Loucy (cell line): ENCODE results near the gene KRTAP10-1.

Experiments
- H2AFZ ChIP-seq: fragments of 200-600 bp; sonication (generic); 2 replicates; pipeline ENCODE4 v1.6.0; 2016; ENCODE audit warnings: antibody characterized with exemption, mild to moderate bottlenecking, low read length, moderate library complexity
- H3F3A ChIP-seq: fragments of 200-600 bp; 2 replicates; pipeline ENCODE4 v1.6.0; 2016; ENCODE audit warnings: antibody characterized with exemption, low read depth, mild to moderate bottlenecking
- H3K27me3 ChIP-seq: fragments of 200-600 bp; sonication (generic); 2 replicates; pipeline ENCODE4 v1.6.1; 2014; ENCODE audit warnings: low read length, mild to moderate bottlenecking; ENCODE audit not compliant: insufficient read depth, poor library complexity, severe bottlenecking
- H3K36me3 ChIP-seq: fragments of 200-600 bp; sonication (generic); 2 replicates; pipeline ENCODE4 v1.6.1; 2016; ENCODE audit warnings: low read length; ENCODE audit not compliant: insufficient read depth
- H3K4me1 ChIP-seq: fragments of 200-600 bp; sonication (generic); 2 replicates; pipeline ENCODE4 v1.5.1; 2014; ENCODE audit warnings: low read length, mild to moderate bottlenecking; ENCODE audit not compliant: insufficient read depth, poor library complexity, severe bottlenecking
- H3K4me2 ChIP-seq: fragments of 200-600 bp; sonication (generic); 2 replicates; pipeline ENCODE4 v1.6.0; 2014; ENCODE audit warnings: antibody characterized with exemption, low read length, low read depth, mild to moderate bottlenecking; ENCODE audit not compliant: poor library complexity, severe bottlenecking
- H3K4me3 ChIP-seq: fragments of 200-600 bp; sonication (generic); 2 replicates; pipeline ENCODE4 v1.5.1; 2014; ENCODE audit warnings: low read length, mild to moderate bottlenecking, mixed read lengths; ENCODE audit not compliant: poor library complexity, severe bottlenecking
- H3K79me2 ChIP-seq: fragments of 200-600 bp; sonication (generic); 2 replicates; pipeline ENCODE4 v1.6.1; 2014; ENCODE audit warnings: low read length; ENCODE audit not compliant: insufficient read depth
- H3K9ac ChIP-seq: fragments of 200-600 bp; sonication (generic); 2 replicates; pipeline ENCODE4 v1.6.0; 2014; ENCODE audit warnings: mild to moderate bottlenecking, low read depth, low read length, moderate library complexity; ENCODE audit not compliant: poor library complexity, severe bottlenecking
- H3K9me2 ChIP-seq: fragments of 200-600 bp; sonication (generic); replicated peaks from 2 replicates; pipeline ENCODE4 v1.6.1; 2016; ENCODE audit warnings: low read depth, low read length, mixed read lengths
- H3K9me3 ChIP-seq: fragments of 200-600 bp; sonication (generic); 2 replicates; pipeline ENCODE4 v1.6.1; 2014; ENCODE audit warnings: mild to moderate bottlenecking, antibody characterized with exemption, low read length, low read depth; ENCODE audit not compliant: insufficient read depth
- H4K20me1 ChIP-seq: fragments of 200-600 bp; sonication (generic); 2 replicates; pipeline ENCODE4 v1.6.0; 2014; ENCODE audit warnings: antibody characterized with exemption, low read length, mild to moderate bottlenecking; ENCODE audit not compliant: insufficient read depth, poor library complexity, severe bottlenecking
- EZH2phosphoT487 ChIP-seq: fragments of 200-600 bp; IDR thresholded peaks from 2 replicates; pipeline ENCODE4 v1.6.1; 2018; ENCODE audit warnings: antibody characterized with exemption, mild to moderate bottlenecking, moderate library complexity, borderline replicate concordance
- TF ChIP-seq, protein P1 (sequence below): fragments of 200-600 bp; sonication (generic); conservative IDR thresholded peaks from 2 replicates; pipeline ENCODE4 v1.5.1; 2014; ENCODE audit warnings: mild to moderate bottlenecking, antibody characterized with exemption, low read length

The KRTAP10-1 gene

DNA sequence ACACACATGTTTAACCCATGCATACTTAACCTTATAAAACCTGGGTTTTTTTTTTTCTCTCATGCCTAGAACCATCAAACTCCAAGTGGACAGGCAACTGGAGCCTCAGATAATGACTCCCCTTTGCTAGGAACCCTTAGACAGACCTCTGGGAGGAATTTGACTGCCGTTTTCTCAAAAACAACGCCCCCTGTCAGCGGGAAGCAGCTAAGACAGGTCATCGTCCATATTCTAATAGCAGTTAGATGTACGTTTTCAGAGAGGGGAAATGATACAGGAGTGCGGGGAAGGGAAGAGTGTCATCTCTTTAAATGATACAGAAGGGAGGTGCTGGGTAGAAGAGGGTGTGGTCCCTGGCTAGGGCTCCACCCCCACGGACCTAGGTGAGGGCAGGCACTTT, 50.0 kb downstream of the KRTAP10-1 start:
- H3F3A ChIP-seq, result no peaks in the 10 kb centered on the region
- H3K9ac ChIP-seq, result no peak overlapping the region
- peaks cover 4% of the 10 kb centered on the region; the same call in 1 of the 2 replicates for H3K9me3 ChIP-seq
- no peak overlapping the region for H3K4me2 ChIP-seq
- H2AFZ ChIP-seq, result no peak overlapping the region
- no peaks in the 10 kb centered on the region for H3K27me3 ChIP-seq
- TF ChIP-seq EZH2phosphoT487, result no peak
- TF ChIP-seq, protein P1, sequence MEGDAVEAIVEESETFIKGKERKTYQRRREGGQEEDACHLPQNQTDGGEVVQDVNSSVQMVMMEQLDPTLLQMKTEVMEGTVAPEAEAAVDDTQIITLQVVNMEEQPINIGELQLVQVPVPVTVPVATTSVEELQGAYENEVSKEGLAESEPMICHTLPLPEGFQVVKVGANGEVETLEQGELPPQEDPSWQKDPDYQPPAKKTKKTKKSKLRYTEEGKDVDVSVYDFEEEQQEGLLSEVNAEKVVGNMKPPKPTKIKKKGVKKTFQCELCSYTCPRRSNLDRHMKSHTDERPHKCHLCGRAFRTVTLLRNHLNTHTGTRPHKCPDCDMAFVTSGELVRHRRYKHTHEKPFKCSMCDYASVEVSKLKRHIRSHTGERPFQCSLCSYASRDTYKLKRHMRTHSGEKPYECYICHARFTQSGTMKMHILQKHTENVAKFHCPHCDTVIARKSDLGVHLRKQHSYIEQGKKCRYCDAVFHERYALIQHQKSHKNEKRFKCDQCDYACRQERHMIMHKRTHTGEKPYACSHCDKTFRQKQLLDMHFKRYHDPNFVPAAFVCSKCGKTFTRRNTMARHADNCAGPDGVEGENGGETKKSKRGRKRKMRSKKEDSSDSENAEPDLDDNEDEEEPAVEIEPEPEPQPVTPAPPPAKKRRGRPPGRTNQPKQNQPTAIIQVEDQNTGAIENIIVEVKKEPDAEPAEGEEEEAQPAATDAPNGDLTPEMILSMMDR, result peak; percentile 31; the same call in 1 of the 2 replicates
- H3K9me2 ChIP-seq, result no peaks in the 10 kb centered on the region
- no peaks in the 10 kb centered on the region for H3K79me2 ChIP-seq
- H3K36me3 ChIP-seq, result no peaks in the 10 kb centered on the region
- H3K4me1 ChIP-seq, result no peaks in the 10 kb centered on the region
- no peak overlapping the region for H3K4me3 ChIP-seq
- no peaks in the 10 kb centered on the region for H4K20me1 ChIP-seq
